ENCODE measurements around the gene CNOT6. TPM values are rescaled to one million over a fixed set of nuclear protein-coding genes. Genes with fewer than 3 reads are reported as not detected.
A peak's percentile ranks its signal among the peaks of the same experiment; 100 is the strongest.
"Not testable (repeated sequence)": the region's sequence is repeated elsewhere in the genome, so short reads cannot be mapped to it uniquely, and the experiment has no call there.

CNOT6 gene
- 15.4 TPM for polyA plus RNA-seq (2013, experiment 1 of 2; ENCODE audit: insufficient read length)
- polyA plus RNA-seq (2013, experiment 2 of 2; ENCODE audit: insufficient read length): 17.7 TPM

DNA sequence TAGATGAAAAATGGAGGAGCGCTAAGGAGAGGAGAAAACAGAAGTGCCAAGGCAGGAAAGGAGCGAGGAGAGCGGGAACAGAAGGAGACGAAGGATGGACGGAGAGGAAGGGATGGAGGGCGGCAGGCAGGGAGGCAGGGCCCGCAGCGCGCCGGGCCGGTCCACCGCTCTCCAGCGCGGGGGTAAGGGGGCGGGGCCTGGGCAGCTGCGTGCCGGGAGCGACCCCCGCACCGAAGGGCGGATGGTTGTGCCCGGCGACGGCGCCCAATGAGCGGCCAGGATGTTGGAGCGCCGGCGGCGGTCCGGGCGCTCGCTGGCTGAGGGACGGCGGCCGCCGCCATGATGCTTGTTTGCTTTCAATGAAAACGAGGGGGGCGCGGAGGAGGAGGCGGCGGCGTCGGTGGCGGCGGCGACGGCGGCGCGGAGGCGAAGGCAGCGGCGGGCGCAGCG is at the start of gene CNOT6:
Gene CNOT6 (plus strand): TSS at position 320 of the 450 bp plus-strand sequence. CDS start 34,898 bp downstream, outside the sequence.
- peak; percentile 96 for DNase-seq

DNA sequence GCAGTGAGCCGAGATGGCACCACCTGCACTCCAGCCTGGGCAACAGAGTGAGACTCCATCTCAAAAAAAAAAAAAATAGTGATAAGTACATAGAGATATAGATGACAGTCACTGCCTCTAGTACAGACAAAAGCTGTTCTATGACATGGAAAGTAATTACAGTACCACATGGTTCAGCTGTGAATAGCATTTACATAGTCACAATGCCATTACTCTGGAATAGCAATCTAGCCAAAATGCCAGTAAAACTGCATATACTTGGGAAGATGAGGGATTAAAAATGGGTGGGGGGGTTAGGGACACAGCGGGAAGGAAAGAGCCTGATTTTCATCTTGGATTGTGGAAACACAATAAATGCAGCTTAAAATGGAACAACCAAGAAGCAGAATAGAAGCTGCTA is 39.4 kb upstream of the CNOT6 start:
- no peak for DNase-seq

GRCh38 chr5:180455872-180456271 is 38.3 kb upstream of the CNOT6 start:
- no peak for DNase-seq

DNA sequence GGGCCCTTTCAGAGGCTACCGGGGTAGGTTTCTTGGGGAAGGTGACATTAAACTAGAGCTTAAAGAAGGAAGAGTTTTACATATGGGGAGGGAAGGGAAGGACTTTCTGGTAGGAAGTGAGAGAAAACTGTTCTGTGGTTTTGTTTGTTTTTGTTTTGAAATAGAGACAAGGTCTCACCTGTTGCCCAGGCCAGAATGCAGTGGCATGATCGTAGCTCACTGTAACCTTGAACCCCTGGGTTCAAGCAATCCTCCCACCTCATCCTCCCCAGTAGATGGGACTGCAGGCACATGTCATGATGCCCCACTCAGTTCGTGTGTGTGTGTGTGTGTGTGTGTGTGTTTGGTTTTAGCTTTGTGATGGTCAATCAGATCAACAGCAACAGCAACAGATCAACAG is 37.4 kb upstream of the CNOT6 start:
- no peak for DNase-seq

DNA sequence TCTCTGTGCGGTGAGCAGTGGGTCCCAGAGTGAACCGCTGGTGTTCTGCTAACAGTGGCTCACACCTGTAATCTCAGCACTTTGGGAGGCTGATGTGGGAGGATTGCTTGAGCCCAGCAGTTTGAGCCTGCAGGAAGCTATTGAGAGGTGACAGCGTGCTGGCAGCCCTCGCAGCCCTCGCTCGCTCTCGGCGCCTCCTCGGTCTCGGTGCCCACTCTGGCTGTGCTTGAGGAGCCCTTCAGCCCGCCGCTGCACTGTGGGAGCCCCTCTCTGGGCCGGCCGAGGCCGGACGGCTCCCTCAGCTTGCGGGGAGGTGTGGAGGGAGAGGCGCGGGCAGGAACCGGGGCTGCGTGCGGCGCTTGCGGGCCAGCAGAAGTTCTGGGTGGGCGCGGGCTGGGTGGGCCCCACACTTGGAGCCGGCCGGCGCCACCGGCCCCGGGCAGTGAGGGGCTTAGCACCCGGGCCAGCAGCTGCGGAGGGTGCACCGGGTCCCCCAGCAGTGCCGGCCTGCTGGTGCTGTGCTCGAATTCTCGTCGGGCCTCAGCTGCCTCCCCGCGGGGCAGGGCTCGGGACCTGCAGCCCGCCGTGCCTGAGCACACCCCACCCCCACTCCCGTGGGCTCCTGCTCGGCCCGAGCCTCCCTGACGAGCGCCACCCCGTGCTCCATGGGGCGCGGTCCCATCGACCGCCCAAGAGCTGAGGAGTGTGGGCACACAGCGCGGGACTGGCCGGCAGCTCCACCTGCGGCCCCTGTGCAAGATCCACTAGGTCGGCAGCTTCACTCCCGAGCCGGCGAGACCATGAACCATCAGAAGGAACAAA is 35.1 kb upstream of the CNOT6 start:
- DNase-seq: not testable (repeated sequence)

DNA sequence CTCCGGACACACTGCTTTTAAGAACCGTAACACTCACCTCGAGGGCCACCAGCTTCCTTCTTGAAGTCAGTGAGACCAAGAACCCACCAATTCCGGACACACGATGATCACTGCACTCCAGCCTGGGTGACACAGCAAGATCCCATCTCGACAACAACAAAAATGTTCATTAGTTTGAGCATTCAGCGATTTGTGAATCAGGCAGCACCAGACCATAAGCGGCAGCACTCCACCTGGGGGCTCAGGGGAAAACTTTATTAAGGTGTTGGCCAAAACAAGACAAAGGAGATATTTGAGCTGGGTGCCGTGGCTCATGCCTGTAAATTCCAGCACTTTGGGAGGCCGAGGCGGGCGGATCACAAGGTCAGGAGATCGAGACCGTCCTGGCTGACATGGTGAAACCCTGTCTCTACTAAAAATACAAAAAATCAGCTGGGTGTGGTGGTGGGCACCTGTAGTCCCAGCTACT is 34.5 kb upstream of the CNOT6 start:
- not testable (repeated sequence) for DNase-seq

DNA sequence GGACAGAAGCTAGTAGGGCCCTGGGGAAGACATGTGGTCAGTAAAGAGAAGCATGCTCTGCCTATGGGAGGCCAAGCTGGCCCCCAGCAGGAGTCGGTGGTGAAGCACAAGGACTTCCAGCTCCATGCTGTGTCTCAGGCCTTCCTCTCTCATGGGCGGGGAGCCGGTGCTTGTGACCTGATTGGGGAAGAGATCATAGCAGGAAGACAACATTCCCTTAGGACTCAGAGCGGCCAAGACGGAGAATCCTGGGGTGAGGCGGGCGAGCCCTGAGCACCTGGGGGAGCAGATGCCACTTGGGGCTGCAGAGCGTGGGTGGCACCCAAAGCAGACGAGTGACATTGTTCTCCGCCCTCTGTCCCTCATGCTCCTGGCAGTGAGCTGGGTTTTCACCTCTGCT is 33.3 kb upstream of the CNOT6 start:
- DNase-seq: no peak

DNA sequence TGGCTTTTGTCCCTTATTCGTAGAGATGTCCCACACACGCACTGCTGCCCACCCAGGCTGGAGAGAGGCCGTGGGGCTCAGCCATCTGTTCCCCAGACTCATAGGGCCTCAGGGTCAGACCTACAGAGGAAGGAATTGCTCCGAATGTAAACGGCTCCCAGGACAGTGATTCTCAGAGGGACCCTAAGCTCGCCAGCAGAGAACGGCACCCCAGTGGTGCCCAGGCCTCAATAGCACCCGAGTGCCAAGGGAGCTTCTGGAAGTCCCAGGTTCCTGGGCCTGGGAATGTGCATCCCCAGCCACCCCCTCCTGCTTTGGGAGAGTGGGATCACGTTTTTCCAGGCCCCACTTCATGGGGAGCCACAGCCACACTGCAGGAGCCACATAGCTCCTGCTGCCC is 32.9 kb upstream of the CNOT6 start:
- DNase-seq: no peak

DNA sequence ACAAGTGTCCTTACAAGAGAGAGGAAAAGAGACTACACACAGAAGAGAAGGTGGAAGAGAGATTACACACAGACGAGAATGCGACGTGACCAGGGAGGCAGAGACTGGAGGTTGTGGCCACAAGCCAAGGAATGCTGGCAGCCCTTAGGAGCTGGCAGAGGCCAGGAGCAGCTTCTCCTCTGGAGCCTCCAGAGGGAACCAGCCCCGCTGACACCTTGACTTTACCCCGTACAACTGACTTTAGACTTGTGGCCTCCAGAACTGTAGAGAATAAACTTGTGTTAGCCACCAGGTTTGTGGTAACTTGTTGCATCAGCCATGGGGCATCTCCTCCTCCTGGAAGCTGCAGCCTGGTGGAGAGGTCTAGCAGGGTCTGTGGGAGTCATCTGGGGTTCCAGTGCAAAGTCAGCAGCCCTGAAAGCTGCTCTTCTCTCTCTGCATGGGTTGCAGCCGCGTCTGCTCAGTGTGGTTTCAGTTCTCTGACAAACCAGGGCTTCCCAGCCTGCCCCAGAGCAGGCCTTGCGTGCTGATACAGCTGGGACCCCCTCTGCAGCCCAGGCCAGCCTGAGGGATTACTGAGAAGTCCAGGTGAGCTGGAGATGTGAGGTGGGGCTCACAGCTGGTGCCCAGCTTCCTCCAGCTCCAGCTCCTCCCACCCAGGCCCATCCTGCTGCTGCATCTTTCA is 30.8 kb upstream of the CNOT6 start:
- no peak for DNase-seq

- no peak for DNase-seq
These were observed 30.1 kb upstream of the CNOT6 start for GRCh38 chr5:180463916-180464602.

DNA sequence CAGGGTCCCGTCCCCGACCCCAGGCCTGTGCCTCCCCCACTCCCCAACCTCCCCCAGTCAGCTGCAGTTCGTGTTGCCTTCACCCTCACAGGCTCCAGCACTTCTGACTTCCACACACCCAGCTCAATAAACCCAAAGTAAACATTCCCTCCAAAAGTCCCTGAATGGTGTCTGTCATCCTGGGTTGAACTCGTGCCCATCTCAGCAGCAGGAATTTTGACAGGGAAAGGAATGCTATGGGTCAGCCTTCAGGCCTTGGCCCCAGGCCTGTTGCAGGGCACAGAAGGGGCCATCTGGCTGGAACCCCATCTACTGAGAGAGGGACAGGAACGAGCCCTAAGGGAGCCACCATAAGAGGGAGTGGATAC is 29.6 kb upstream of the CNOT6 start:
- DNase-seq: no peak

DNA sequence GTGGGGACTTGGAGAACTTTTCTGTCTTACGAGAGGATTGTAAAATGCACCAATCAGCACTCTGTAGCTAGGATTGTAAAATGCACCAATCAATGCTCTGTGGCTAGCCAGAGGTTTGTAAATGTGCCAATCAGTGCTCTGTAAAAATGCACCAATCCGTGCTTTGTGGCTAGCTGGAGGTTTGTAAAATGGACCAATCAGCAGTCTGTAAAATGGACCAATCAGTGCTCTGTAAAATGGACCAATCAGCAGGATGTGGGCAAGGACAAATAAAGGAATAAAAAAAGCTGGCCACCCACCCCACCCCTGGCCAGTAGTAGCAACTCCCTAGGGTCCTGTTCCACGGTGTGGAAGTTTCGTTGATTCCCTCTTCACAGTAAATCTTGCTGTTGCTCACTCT is 29.1 kb upstream of the CNOT6 start:
- not testable (repeated sequence) for DNase-seq

- DNase-seq: no peak
These were observed 27.9 kb upstream of the CNOT6 start for GRCh38 chr5:180466316-180466715.

DNA sequence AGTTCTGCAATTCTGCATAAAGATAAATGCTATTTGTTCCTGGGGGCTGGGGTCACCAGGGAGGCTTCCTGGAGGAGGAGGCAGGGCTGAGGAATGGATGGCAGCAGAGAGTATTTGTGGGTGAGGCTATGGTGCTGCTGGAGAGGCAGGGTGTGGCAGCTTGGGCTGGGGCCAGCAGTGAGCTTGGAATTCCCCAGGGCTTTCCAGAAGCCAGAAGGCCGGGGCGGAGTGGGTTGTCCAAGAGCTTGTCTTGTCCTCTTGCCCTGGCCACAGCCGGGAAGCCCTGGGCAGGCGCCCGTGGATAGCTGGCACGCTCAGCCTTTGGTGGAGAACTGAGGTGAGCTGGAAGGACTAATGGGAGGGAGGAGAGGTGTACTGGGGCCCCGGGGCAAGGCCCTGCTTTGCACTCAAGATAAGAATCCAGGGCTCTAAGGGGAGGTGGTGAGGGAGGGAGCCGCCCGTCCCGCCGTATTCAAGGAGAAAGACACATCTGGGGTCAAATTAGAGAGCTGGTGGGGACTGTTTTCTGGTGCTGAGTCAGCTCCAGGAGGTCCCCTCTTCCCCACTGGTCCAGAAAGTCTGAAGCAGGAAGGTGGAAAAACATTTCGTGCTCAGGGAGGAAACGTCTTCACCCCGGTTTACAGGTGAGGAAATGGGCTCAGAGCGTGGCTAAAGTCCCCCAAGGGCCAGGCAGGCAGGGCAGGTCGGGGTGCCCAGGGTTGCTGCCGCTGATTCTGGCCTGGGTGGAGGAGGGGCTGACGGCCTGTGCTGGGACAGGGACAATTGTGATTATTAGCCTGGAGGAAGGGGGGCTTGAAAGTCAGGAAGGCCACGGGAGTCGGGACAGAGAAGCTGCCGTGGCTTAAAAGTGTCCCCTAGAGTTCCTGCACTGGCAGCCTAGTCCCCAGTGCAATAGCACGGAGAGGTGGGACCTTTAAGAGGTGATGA is 26.9 kb upstream of the CNOT6 start:
- peak; percentile 9 for DNase-seq

DNA sequence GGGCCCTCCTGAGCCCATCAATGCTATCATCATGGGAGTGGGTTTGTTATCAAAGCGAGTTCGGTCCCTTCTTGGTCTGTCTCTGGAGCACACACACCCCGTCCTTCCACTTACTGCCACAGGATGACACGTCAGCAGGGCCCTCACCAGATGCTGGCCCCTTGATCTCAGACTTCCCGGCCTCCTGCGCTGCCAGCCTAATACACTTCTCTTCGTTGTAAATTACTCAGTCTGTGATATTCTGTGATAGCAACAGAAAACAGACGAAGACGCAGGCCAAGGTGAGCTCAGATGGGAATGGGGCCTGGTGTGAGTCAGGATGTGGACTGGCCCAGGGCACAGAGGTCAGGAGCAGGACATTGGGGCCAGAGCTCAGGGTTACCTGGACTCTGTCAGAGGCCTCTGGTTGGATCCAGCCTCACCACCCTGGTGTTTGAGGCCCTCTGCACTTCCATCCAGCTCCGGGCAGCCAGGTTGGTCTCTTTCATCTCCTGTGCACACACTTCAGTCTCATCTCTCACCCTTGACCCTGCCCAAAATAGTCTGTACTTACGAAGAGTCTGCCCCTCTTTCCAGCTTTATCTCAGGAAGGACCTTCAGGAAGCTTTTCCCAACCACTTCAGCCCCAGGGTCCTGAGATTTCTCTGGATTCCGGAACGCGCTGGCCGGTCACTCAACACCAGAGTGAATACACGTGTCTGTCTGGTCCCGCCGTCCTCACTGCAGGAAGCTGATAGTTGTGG is 26.0 kb upstream of the CNOT6 start:
- DNase-seq: no peak

DNA sequence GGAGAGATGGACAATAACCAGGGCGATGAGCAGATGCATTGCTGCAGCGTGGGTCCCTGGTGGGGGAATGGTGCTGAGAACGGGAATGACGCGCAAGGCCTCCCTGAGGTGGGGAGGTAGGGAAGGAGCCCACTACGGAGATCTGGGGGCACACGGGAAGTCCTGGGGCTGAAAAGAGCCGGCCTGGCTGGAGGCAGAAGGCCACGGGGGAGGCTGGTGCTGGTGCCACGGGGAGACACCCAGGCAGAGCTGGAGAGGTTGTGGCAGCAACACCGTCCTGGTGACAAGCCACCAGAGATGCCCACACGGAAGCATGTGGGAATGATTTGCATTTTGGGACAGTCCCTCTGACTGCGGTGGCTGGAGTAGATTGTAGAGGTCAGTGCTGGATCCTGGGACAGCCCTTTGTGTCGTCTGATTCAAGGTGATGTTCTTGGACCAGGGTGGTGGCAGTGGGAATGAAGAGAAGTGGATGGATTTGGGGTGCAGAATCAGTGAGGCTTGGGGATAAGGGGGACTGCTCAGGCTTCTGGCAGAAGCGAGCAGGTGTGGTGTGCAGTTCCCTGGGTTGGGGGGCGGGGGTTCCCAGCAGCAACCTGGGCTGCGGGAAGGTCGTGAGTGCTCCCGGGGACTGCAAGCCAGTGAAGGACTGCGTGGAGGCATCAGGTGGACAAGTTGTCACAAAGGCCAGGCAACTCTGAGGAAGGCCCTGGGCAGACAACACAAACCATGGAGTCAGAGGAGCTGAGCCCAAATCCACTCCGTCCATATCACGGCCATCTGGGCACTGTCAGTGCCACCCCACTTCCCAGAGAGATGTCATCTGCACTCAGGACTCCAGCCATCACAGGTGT is 25.2 kb upstream of the CNOT6 start:
- DNase-seq: no peak

- DNase-seq: no peak
These were observed 24.7 kb upstream of the CNOT6 start for GRCh38 chr5:180469586-180469865.

DNA sequence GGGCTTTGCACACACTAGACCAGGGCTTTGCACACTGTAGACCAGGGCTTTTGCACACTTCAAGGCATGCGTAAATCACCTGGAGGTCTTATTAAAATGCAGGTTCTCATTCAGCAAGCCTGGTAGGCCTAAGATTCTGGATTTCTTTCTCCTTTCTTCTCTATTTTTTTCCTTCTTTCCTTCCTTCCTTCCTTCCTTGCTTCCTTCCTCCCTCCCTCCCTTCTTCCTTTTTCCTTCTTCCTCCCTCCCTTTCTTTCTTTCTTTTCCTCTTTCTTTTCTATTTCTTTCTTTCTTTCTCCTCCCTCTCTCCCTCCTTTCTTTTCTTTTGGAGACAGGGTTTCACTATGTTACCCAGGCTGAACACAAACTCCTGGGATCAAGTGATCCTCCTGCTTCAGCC is 24.3 kb upstream of the CNOT6 start:
- no peak for DNase-seq

DNA sequence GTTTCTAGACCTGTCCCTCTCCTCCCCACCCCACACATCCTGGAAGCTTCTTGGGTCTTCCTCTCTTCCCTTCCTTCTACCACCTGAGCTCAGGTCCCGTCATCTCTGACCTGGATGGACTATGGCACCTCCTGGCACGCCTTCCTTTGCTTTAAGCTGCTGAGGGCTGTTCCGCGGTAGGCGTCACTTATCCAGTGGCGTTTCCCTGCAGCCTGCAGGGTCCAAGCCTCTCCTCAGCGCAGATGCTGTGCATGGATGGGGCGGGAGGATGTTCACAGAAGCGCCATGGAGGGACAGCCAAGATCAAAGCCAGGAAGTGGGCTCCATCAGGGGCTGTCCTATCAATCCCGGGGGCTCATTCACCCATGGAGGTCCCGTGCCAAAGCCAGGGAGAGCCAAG is 23.8 kb upstream of the CNOT6 start:
- DNase-seq: no peak

DNA sequence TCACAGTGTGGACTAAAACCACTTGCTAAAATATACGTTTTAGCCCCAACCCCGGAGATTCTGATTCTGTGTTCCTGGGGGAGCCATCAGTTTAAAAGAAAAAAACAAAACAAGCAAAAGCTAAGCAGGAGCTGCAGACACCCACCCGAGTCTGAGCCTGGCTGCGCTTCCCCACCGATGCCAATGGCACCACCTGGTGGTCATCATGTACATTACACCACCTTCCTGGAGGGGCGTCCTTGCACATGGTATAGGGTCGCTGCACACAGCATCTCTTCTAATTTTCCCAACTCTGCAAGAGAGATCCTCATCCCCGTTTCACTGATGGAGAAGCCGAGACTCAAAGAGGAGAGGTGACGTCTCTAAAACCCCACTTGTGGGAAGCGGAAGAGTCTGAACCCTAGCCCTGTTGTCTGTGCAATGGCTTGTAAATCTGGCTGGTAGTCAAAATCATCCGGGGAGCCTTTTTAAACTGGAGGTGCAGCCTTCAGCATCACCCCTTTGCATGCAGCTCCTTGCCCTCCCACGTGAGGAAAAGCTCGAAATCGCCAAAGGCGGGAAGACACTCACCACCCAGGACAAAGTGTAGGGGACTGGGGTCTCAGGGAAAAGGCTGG is 23.1 kb upstream of the CNOT6 start:
- peak; percentile 62 for DNase-seq

Data from fibroblast of skin of scalp (primary cell).